Measurements from ENCODE around the gene KCNH6. TPM values are rescaled to one million over a fixed set of nuclear protein-coding genes. Genes with fewer than 3 reads are reported as not detected.

The KCNH6 gene
- total RNA-seq, 1 donor from 2014 or later = not detected

GRCh38 chr17:63542218-63542545 lies 19.0 kb downstream of the KCNH6 start:
- no peak for TF ChIP-seq POLR2A (IDR thresholded peaks at IDR 0.05)
- TF ChIP-seq CTCF (IDR thresholded peaks at IDR 0.05) = no peak
- no peak for TF ChIP-seq POLR2AphosphoS5 (IDR thresholded peaks at IDR 0.05; ENCODE audit: insufficient read depth in 1 of 2, low read depth in 1 of 2)
- no peak for DNase-seq (ENCODE audit: extremely low spot score in 2 of 2)
- peaks cover 6% of the 10 kb centered on the region for H3K27me3 ChIP-seq
- peaks cover 11% of the 10 kb centered on the region for H3K4me1 ChIP-seq
- no peaks in the 10 kb centered on the region for H3K36me3 ChIP-seq
- intact Hi-C loops (cut with DNase I) = loop anchor here (10.0 kb wide), 1 partner anchor 97 kb away; the partner anchor contains the start of gene CYB561
- no peaks in the 10 kb centered on the region for H3K9me3 ChIP-seq
- H3K27ac ChIP-seq = no peak overlapping the region
- no peak overlapping the region for H3K4me3 ChIP-seq

GRCh38 chr17:63542942-63543821 lies 20.0 kb downstream of the KCNH6 start:
- H3K9me3 ChIP-seq = no peaks in the 10 kb centered on the region
- peaks cover 2% of the 10 kb centered on the region for H3K27me3 ChIP-seq
- H3K4me1 ChIP-seq = peaks cover 7% of the 10 kb centered on the region
- TF ChIP-seq CTCF (IDR thresholded peaks at IDR 0.05) (no peak), POLR2A (IDR thresholded peaks at IDR 0.05) (no peak), POLR2AphosphoS5 (IDR thresholded peaks at IDR 0.05; ENCODE audit: insufficient read depth in 1 of 2, low read depth in 1 of 2) (no peak)
- DNase-seq (ENCODE audit: extremely low spot score in 2 of 2) = no peak
- no peak overlapping the region for H3K4me3 ChIP-seq
- H3K36me3 ChIP-seq = no peaks in the 10 kb centered on the region
- no peak overlapping the region for H3K27ac ChIP-seq
- intact Hi-C loops (cut with DNase I) = loop anchor here (10.0 kb wide), 1 partner anchor 98 kb away; the partner anchor contains the start of gene CYB561

GRCh38 chr17:63543822-63544420 lies 20.8 kb downstream of the KCNH6 start:
- Histone ChIP-seq H3K27ac (no peak overlapping the region), H3K36me3 (no peaks in the 10 kb centered on the region), H3K9me3 (no peaks in the 10 kb centered on the region), H3K27me3 (no peaks in the 10 kb centered on the region), H3K4me1 (no peaks in the 10 kb centered on the region), H3K4me3 (no peak overlapping the region)
- DNase-seq (ENCODE audit: extremely low spot score in 2 of 2) = no peak
- no peak for TF ChIP-seq POLR2AphosphoS5 (IDR thresholded peaks at IDR 0.05; ENCODE audit: insufficient read depth in 1 of 2, low read depth in 1 of 2)
- intact Hi-C loops (cut with DNase I) = loop anchor here (10.0 kb wide), 1 partner anchor 99 kb away; the partner anchor contains the start of gene CYB561

- no peaks in the 10 kb centered on the region for H3K27me3 ChIP-seq
- TF ChIP-seq POLR2AphosphoS5 (IDR thresholded peaks at IDR 0.05; ENCODE audit: insufficient read depth in 1 of 2, low read depth in 1 of 2) = no peak
- TF ChIP-seq CTCF (IDR thresholded peaks at IDR 0.05) = no peak
- no peak for TF ChIP-seq POLR2A (IDR thresholded peaks at IDR 0.05)
- DNase-seq (ENCODE audit: extremely low spot score in 2 of 2) = peak in 1 of 2 donors; percentile 72
- peaks cover 7% of the 10 kb centered on the region for H3K4me1 ChIP-seq
- no peaks in the 10 kb centered on the region for H3K36me3 ChIP-seq
- no peaks in the 10 kb centered on the region for H3K9me3 ChIP-seq
- no peak overlapping the region for H3K4me3 ChIP-seq
- H3K27ac ChIP-seq = no peak overlapping the region
- intact Hi-C loops (cut with DNase I) = loop anchor here (10.0 kb wide), 1 partner anchor 100 kb away; the partner anchor contains the start of gene CYB561
Observed at GRCh38 chr17:63544467-63545301, 21.5 kb downstream of the KCNH6 start.
